Measurements from ENCODE around the gene DEPP1. TPM values are rescaled to one million over a fixed set of nuclear protein-coding genes. Genes with fewer than 3 reads are reported as not detected.

DEPP1 gene
- total and polyA plus RNA-seq, 2 donors (not counting 1 experiment from before 2014, with no cell fraction given): not detected

DNA sequence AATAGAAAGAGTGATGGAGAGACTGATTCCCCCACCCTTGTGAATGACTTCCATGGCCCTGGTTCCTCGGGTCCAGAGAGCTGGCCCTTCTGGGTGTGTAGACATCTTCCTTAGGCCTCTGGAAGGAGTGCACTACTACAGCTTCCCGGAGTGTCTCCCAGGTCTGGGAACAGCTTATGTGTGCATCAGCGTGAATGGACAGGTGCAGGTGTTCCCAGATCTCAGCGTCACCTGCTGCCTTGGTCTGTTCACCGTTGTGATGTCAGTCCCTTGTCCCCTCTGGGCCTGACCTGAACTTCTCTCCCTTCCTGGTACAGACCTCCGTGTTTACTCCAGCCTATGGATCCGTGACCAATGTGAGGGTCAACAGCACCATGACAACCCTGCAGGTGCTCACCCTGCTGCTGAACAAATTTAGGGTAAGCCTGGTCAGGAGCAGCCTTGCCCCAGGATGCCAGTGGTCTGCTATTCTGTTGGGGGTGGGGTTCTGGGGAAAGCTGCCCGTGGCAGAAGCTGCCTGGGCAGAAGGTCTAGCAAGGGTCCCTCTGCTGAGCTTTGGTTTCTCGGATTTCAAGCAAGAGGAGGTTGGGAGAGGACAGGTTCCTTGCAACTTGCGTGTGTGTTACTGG, 10.5 kb upstream of the DEPP1 start:
- POLR2A ChIA-PET: no interaction called here
- Mint-ChIP-seq H3K4me1 (no peaks in the 10 kb centered on the region), H3K9me3 (ENCODE audit: insufficient read depth) (no peaks in the 10 kb centered on the region), H3K4me3 (no peak overlapping the region), H3K27me3 (peaks cover 10% of the 10 kb centered on the region), H3K27ac (no peak overlapping the region)
- WGBS (ENCODE audit: insufficient coverage): 91% methylated on average over 8 of the region's 10 CpGs
- H3K4me1 ChIP-seq (ENCODE audit: control insufficient read depth in 2 of 2, insufficient read depth in 2 of 2, low read length in 2 of 2): no peaks in the 10 kb centered on the region
- intact Hi-C loops (cut with micrococcal nuclease): no loop called here
- ATAC-seq (ENCODE audit: low read depth): no peak
- no peak overlapping the region for H2AFZ ChIP-seq (ENCODE audit: insufficient read depth, low read depth, low read length, poor library complexity, severe bottlenecking)
- no peak overlapping the region for H3K4me2 ChIP-seq (replicated peaks; ENCODE audit: low read depth, low read length, poor library complexity, severe bottlenecking)
- no peaks in the 10 kb centered on the region for H3K36me3 ChIP-seq (replicated peaks in 1 of 2; ENCODE audit: control extremely low read depth in 1 of 2, control insufficient read depth in 1 of 2, extremely low read depth in 1 of 2, insufficient read depth in 2 of 2, low read length in 1 of 2)
- H3K27ac ChIP-seq (ENCODE audit: low read length in 2 of 2): no peak overlapping the region
- TF ChIP-seq EZH2 (IDR thresholded peaks at IDR 0.05; ENCODE audit: borderline replicate concordance, insufficient read depth, low read depth, low read length, poor library complexity, severe bottlenecking): no peak
- TF ChIP-seq, protein P1, sequence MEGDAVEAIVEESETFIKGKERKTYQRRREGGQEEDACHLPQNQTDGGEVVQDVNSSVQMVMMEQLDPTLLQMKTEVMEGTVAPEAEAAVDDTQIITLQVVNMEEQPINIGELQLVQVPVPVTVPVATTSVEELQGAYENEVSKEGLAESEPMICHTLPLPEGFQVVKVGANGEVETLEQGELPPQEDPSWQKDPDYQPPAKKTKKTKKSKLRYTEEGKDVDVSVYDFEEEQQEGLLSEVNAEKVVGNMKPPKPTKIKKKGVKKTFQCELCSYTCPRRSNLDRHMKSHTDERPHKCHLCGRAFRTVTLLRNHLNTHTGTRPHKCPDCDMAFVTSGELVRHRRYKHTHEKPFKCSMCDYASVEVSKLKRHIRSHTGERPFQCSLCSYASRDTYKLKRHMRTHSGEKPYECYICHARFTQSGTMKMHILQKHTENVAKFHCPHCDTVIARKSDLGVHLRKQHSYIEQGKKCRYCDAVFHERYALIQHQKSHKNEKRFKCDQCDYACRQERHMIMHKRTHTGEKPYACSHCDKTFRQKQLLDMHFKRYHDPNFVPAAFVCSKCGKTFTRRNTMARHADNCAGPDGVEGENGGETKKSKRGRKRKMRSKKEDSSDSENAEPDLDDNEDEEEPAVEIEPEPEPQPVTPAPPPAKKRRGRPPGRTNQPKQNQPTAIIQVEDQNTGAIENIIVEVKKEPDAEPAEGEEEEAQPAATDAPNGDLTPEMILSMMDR (IDR thresholded peaks at IDR 0.05): no peak
- H3K79me2 ChIP-seq (ENCODE audit: control insufficient read depth, insufficient read depth, low read length): no peaks in the 10 kb centered on the region
- CTCF ChIA-PET: interaction anchor here (1.0 to 1.8 kb wide), 2 partner anchors 16 to 56 kb away, joined by 3 to 5 read pairs; no protein-coding TSS in a partner anchor
- no peaks in the 10 kb centered on the region for H4K20me1 ChIP-seq (ENCODE audit: control insufficient read depth, insufficient read depth, low read length, poor library complexity, severe bottlenecking)
- H3K4me3 ChIP-seq (ENCODE audit: control extremely low read depth in 1 of 5, extremely low read depth in 1 of 5, insufficient read depth in 1 of 5, low read depth in 2 of 5, low read length in 4 of 5): no peak overlapping the region
- H3K27me3 ChIP-seq (replicated peaks in 1 of 4; ENCODE audit: control extremely low read depth in 1 of 4, control insufficient read depth in 3 of 4, insufficient read depth in 4 of 4, low read length in 3 of 4): no peaks in the 10 kb centered on the region
- no peak overlapping the region for H3K9ac ChIP-seq (ENCODE audit: low read length)
- no peaks in the 10 kb centered on the region for H3K9me3 ChIP-seq (ENCODE audit: control extremely low read depth in 1 of 3, control insufficient read depth in 2 of 3, insufficient read depth in 1 of 3, low read length in 2 of 3)
- no peak for DNase-seq

DNA sequence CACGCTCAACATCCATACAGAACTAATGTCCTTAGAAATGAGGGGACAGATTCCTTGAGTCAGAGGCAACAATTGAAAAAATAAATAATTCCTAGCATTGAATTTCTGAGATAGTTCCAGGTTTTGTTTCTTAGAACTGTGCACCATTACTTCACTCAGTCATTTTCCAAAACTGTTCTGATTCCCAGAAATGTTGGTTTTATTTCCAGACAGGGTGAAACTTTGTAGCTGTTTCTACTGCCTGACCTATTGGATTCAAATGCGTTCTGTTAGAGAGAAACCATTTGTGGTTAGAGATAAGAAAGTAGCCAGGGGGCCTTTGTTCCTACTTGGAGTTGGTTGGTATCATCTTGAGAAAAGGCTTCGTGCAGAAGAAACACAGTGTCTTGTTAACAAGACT, 8.1 kb upstream of the DEPP1 start:
- Histone ChIP-seq H3K79me2 (ENCODE audit: control insufficient read depth, insufficient read depth, low read length) (no peaks in the 10 kb centered on the region), H3K27me3 (replicated peaks in 1 of 4; ENCODE audit: control extremely low read depth in 1 of 4, control insufficient read depth in 3 of 4, insufficient read depth in 4 of 4, low read length in 3 of 4) (no peaks in the 10 kb centered on the region), H3K36me3 (replicated peaks in 1 of 2; ENCODE audit: control extremely low read depth in 1 of 2, control insufficient read depth in 1 of 2, extremely low read depth in 1 of 2, insufficient read depth in 2 of 2, low read length in 1 of 2) (no peaks in the 10 kb centered on the region), H3K4me2 (replicated peaks; ENCODE audit: low read depth, low read length, poor library complexity, severe bottlenecking) (no peak overlapping the region), H2AFZ (ENCODE audit: insufficient read depth, low read depth, low read length, poor library complexity, severe bottlenecking) (no peak overlapping the region), H3K9ac (ENCODE audit: low read length) (no peak overlapping the region), H3K9me3 (ENCODE audit: control extremely low read depth in 1 of 3, control insufficient read depth in 2 of 3, insufficient read depth in 1 of 3, low read length in 2 of 3) (no peaks in the 10 kb centered on the region), H3K4me1 (ENCODE audit: control insufficient read depth in 2 of 2, insufficient read depth in 2 of 2, low read length in 2 of 2) (no peaks in the 10 kb centered on the region), H3K27ac (ENCODE audit: low read length in 2 of 2) (no peak overlapping the region), H4K20me1 (ENCODE audit: control insufficient read depth, insufficient read depth, low read length, poor library complexity, severe bottlenecking) (no peaks in the 10 kb centered on the region), H3K4me3 (ENCODE audit: control extremely low read depth in 1 of 5, extremely low read depth in 1 of 5, insufficient read depth in 1 of 5, low read depth in 2 of 5, low read length in 4 of 5) (no peak overlapping the region)
- Mint-ChIP-seq H3K4me3 (no peak overlapping the region), H3K27me3 (peaks cover 10% of the 10 kb centered on the region), H3K9me3 (ENCODE audit: insufficient read depth) (no peaks in the 10 kb centered on the region), H3K27ac (no peak overlapping the region), H3K4me1 (no peaks in the 10 kb centered on the region)
- ChIA-PET POLR2A (no interaction called here), CTCF (no interaction called here)
- TF ChIP-seq EZH2 (IDR thresholded peaks at IDR 0.05; ENCODE audit: borderline replicate concordance, insufficient read depth, low read depth, low read length, poor library complexity, severe bottlenecking): no peak
- TF ChIP-seq, protein P1 (IDR thresholded peaks at IDR 0.05): no peak
- ATAC-seq (ENCODE audit: low read depth): no peak
- no peak for DNase-seq
- intact Hi-C loops (cut with micrococcal nuclease): no loop called here
- WGBS (ENCODE audit: insufficient coverage): 100% methylated on average over 1 of the region's 3 CpGs
